Peyer's patch (tissue), 4 donors: ENCODE results near the gene NHERF1. TPM values are rescaled to one million over a fixed set of nuclear protein-coding genes. Genes with fewer than 3 reads are reported as not detected.

Experiments used
- DNase-seq, 3 donors: peaks; one replicate each; pipeline ENCODE4 v3.0.0-alpha.2; 2017 to 2019
- H3K27ac ChIP-seq, 4 donors: fragments of 200-600 bp; sonication (generic); one replicate each; pipeline ENCODE4 v1.5.1; 2016 to 2019
- H3K27me3 ChIP-seq, 2 donors: fragments of 200-600 bp; sonication (generic); one replicate each; pipeline ENCODE4 v1.5.1; 2019
- H3K36me3 ChIP-seq, 3 donors: fragments of 200-600 bp; sonication (generic); one replicate each; pipeline ENCODE4 v1.5.1; 2016 to 2019
- H3K4me1 ChIP-seq, 4 donors: fragments of 200-600 bp; sonication (generic); one replicate each; pipeline ENCODE4 v1.5.1; 2016 to 2019
- H3K4me3 ChIP-seq, 4 donors: fragments of 200-600 bp; sonication (generic); 1 replicate in 3 of 4; 2 replicates in 1 of 4; pipeline ENCODE4 v1.5.1; 2016 to 2019; ENCODE audit warnings: mild to moderate bottlenecking in 1 of 4
- H3K9me3 ChIP-seq, 4 donors: fragments of 200-600 bp; sonication (generic); one replicate each; pipeline ENCODE4 v1.5.1; 2016 to 2019; ENCODE audit warnings: mild to moderate bottlenecking in 1 of 4
- CTCF ChIP-seq, 6 experiments: fragments of 450-650 bp in 4 of 6; fragments of 200-600 bp in 2 of 6; sonication (generic) in 1 of 6; IDR thresholded peaks; one replicate each; pipeline ENCODE4 v1.5.1; 2017 to 2019; ENCODE audit warnings: antibody characterized with exemption in 6 of 6, mild to moderate bottlenecking in 3 of 6, moderate library complexity in 1 of 6
- POLR2A ChIP-seq, 2 donors: fragments of 450-650 bp; IDR thresholded peaks; one replicate each; pipeline ENCODE4 v1.5.1; 2017; ENCODE audit warnings: antibody characterized with exemption in 2 of 2, mild to moderate bottlenecking in 2 of 2, moderate library complexity in 2 of 2
- total RNA-seq, 4 donors: library from RNA; depleted of rRNA; stranded (reverse); fragments of >200 nt; gene quantifications; one replicate each; pipeline ENCODE4 v1.1.0, GENCODE V29; 2016

The NHERF1 gene
- total RNA-seq, 4 donors from 2014 or later = 121 to 600 (median 488) TPM

DNA sequence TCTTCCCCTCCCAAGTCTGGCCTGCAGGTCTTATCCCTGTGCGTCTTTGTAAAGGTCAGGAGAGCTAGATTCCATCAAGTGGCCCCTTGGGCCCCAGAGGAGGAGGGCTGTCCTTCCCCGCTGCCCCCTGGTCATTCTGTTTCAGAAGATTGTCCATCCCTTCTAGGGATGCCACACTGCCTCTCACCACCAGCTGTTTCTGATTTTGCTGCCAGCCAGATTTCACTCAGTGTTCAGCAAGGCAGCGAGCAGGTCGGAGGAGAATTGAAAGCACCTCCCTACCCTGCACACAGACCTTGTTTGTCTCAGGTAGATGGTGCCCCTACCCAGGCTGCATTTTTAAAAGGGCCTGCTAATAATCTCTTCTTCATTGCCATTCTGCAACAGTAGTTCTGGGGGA is 49.4 kb downstream of the NHERF1 start:
- DNase-seq = no peak

GRCh38 chr17:74798239-74798707 is 49.8 kb downstream of the NHERF1 start:
- no peak for TF ChIP-seq CTCF (IDR thresholded peaks at IDR 0.05)
- TF ChIP-seq POLR2A (IDR thresholded peaks at IDR 0.05) = no peak
- Histone ChIP-seq H3K4me3 (no peak overlapping the region), H3K9me3 (no peaks in the 10 kb centered on the region), H3K36me3 (peaks cover 0 to 57% (median 0%) of the 10 kb centered on the region in 3 donors), H3K27ac (no peak overlapping the region), H3K4me1 (no peaks in the 10 kb centered on the region), H3K27me3 (no peaks in the 10 kb centered on the region)
- DNase-seq = no peak

More for the DNA sequence above, 49.4 kb downstream of the NHERF1 start:
- no peak overlapping the region for H3K4me3 ChIP-seq
- no peaks in the 10 kb centered on the region for H3K27me3 ChIP-seq
- H3K36me3 ChIP-seq = peaks cover 0 to 58% (median 0%) of the 10 kb centered on the region in 3 donors
- no peaks in the 10 kb centered on the region for H3K9me3 ChIP-seq
- no peak overlapping the region for H3K27ac ChIP-seq
- no peaks in the 10 kb centered on the region for H3K4me1 ChIP-seq
- TF ChIP-seq POLR2A (IDR thresholded peaks at IDR 0.05) (no peak), CTCF (IDR thresholded peaks at IDR 0.05) (no peak)

- H3K27ac ChIP-seq = no peak overlapping the region
- no peaks in the 10 kb centered on the region for H3K9me3 ChIP-seq
- TF ChIP-seq CTCF (IDR thresholded peaks at IDR 0.05) = no peak
- no peak for TF ChIP-seq POLR2A (IDR thresholded peaks at IDR 0.05)
- H3K27me3 ChIP-seq = no peaks in the 10 kb centered on the region
- no peak overlapping the region for H3K4me3 ChIP-seq
- H3K36me3 ChIP-seq = peaks cover 0 to 48% (median 0%) of the 10 kb centered on the region in 3 donors
- H3K4me1 ChIP-seq = no peaks in the 10 kb centered on the region
- no peak for DNase-seq
These were observed 50.7 kb downstream of the NHERF1 start for GRCh38 chr17:74799097-74799496.

- no peak overlapping the region for H3K4me3 ChIP-seq
- H3K27ac ChIP-seq = no peak overlapping the region
- H3K9me3 ChIP-seq = no peaks in the 10 kb centered on the region
- H3K4me1 ChIP-seq = no peaks in the 10 kb centered on the region
- H3K36me3 ChIP-seq = peaks cover 0 to 36% (median 0%) of the 10 kb centered on the region in 3 donors
- no peak for DNase-seq
- no peaks in the 10 kb centered on the region for H3K27me3 ChIP-seq
- no peak for TF ChIP-seq CTCF (IDR thresholded peaks at IDR 0.05)
- no peak for TF ChIP-seq POLR2A (IDR thresholded peaks at IDR 0.05)
These were observed 52.1 kb downstream of the NHERF1 start for GRCh38 chr17:74800531-74800930.

DNA sequence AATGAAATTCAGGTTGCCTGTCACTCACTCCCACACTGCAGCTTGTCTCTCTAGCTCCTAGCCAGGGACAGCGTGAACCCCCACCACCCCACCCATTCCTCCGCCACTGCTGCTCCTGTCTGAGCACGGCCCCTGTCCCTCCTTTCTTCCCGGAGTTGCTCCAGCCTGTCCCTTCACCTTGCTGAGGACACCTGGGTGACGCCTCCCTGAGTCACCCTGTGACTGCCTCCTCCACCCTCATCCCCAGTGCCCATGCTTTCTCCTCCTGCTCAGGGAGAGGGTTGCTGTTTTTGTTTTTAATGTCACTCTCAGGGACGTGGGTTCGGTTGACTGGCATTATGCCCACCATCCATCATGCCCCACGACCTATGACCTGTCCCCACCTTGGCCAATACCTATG is 53.5 kb downstream of the NHERF1 start:
- Histone ChIP-seq H3K36me3 (peaks cover 0 to 22% (median 0%) of the 10 kb centered on the region in 3 donors), H3K9me3 (no peaks in the 10 kb centered on the region), H3K27ac (no peak overlapping the region), H3K4me3 (no peak overlapping the region), H3K27me3 (no peaks in the 10 kb centered on the region), H3K4me1 (no peaks in the 10 kb centered on the region)
- DNase-seq = no peak
- TF ChIP-seq CTCF (IDR thresholded peaks at IDR 0.05) (no peak), POLR2A (IDR thresholded peaks at IDR 0.05) (no peak)
